Measurements from ENCODE around the gene JAG1. TPM values are rescaled to one million over a fixed set of nuclear protein-coding genes. Genes with fewer than 3 reads are reported as not detected.
"Not testable (repeated sequence)": the region's sequence is repeated elsewhere in the genome, so short reads cannot be mapped to it uniquely, and the experiment has no call there.

The JAG1 gene
- total RNA-seq, 3 donors from 2014 or later = 87.1 to 104 (median 94.4) TPM

GRCh38 chr20:10619427-10619826 lies 54.4 kb downstream of the JAG1 start:
- TF ChIP-seq, protein P1, sequence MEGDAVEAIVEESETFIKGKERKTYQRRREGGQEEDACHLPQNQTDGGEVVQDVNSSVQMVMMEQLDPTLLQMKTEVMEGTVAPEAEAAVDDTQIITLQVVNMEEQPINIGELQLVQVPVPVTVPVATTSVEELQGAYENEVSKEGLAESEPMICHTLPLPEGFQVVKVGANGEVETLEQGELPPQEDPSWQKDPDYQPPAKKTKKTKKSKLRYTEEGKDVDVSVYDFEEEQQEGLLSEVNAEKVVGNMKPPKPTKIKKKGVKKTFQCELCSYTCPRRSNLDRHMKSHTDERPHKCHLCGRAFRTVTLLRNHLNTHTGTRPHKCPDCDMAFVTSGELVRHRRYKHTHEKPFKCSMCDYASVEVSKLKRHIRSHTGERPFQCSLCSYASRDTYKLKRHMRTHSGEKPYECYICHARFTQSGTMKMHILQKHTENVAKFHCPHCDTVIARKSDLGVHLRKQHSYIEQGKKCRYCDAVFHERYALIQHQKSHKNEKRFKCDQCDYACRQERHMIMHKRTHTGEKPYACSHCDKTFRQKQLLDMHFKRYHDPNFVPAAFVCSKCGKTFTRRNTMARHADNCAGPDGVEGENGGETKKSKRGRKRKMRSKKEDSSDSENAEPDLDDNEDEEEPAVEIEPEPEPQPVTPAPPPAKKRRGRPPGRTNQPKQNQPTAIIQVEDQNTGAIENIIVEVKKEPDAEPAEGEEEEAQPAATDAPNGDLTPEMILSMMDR (IDR thresholded peaks at IDR 0.05) = no peak
- DNase-seq (no peak), ATAC-seq (peak; percentile 90)
- intact Hi-C loops (cut with DNase I, micrococcal nuclease) = no loop called here
- Histone ChIP-seq H3K9me3 (no peaks in the 10 kb centered on the region), H3K36me3 (ENCODE audit: low read depth) (no peaks in the 10 kb centered on the region), H3K4me3 (no peak overlapping the region), H3K4me1 (ENCODE audit: low read depth) (peaks cover 10% of the 10 kb centered on the region)

DNA sequence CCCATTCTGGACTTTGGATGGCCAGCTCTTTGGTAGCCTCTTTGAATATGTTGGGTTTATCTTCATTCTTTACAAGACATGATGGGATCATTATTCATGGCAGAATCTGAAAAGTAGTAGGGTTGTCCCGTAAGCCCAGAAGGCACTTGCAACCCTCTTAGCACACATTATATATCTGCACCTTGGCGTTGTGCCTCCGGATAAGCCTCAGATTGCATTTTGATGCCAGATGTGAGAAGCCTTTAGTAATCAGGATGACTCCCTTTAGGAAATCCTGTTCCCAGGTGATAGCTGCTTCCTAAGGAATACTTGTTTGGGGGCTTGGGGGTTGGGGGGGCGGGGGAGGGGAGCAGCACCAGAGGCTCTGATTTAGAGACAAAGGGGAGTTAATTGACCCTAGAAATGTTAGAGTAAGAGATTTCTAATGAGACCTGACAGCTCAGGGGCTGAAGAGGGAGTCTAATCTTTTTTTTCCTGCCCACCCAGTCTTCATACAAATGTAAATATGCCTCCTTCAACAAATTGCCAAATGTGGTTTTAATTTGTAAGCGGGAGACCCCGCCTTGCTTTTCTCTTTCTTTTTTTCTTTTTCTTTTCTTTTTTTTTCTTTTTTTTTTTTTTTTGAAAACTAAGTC lies 55.1 kb downstream of the JAG1 start:
- intact Hi-C loops (cut with DNase I, micrococcal nuclease) = no loop called here
- H3K4me3 ChIP-seq = no peak overlapping the region
- H3K9me3 ChIP-seq = no peaks in the 10 kb centered on the region
- H3K4me1 ChIP-seq (ENCODE audit: low read depth) = peaks cover 10% of the 10 kb centered on the region
- no peak for ATAC-seq
- H3K36me3 ChIP-seq (ENCODE audit: low read depth) = no peaks in the 10 kb centered on the region
- TF ChIP-seq, protein P1 (IDR thresholded peaks at IDR 0.05) = no peak
- DNase-seq = no peak

DNA sequence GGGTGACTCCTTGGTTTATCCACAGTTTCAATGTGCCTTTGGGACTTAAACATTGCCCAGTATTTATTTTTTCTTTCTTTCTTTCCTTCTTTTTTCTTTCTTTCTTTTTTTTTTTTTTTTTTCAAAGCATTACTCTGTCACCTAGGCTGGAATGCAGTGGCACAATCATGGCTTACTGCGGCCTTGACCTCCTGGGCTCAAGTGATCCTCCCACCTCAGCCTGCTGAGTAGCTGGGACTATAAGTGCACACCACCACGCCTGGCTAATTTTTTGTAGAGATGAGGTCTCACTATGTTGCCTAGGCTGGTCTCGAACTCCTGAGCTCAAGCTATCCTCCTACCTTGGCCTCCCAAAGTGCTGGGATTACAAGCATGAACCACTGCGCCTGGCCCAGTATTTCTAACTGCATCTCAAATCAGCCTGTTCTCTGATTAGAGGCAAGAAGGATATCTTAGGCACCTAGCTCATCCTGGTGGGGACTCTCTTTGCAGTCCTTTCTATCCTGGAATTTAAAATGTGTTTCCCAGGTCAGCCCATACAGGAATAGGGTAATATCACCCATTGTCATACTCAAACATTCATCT lies 56.2 kb downstream of the JAG1 start:
- ATAC-seq; H3K9me3 ChIP-seq; intact Hi-C loops (cut with DNase I, micrococcal nuclease); H3K4me1 ChIP-seq (ENCODE audit: low read depth); H3K36me3 ChIP-seq (ENCODE audit: low read depth); DNase-seq; H3K4me3 ChIP-seq: not testable (repeated sequence)

- ATAC-seq (no peak), DNase-seq (no peak)
- H3K9me3 ChIP-seq = no peaks in the 10 kb centered on the region
- peaks cover 10% of the 10 kb centered on the region for H3K4me1 ChIP-seq (ENCODE audit: low read depth)
- H3K4me3 ChIP-seq = no peak overlapping the region
- TF ChIP-seq, protein P1 (IDR thresholded peaks at IDR 0.05) = no peak
- intact Hi-C loops (cut with DNase I, micrococcal nuclease) = no loop called here
- H3K36me3 ChIP-seq (ENCODE audit: low read depth) = no peaks in the 10 kb centered on the region
Observed at GRCh38 chr20:10616212-10616611, 57.6 kb downstream of the JAG1 start.

DNA sequence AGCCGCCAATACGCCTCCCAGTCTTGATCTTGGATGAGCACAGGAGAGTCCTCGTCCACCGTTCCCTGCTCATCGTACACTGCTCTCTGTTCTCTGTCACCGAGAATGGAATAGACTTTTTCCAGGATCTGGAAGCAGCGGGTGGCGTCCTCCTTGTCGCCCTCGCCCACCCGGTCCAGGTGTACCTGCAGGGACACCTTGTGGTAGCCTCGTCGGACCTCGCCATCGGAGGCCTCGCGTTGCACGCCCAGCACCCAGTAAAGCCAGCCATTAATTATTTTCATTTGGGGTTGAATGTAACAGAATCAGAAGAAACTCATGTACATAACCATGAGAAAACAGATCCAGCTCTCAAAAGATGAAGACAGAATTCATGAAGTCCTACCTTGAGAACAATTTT lies 59.9 kb downstream of the JAG1 start:
- H3K4me3 ChIP-seq = no peak overlapping the region

DNA sequence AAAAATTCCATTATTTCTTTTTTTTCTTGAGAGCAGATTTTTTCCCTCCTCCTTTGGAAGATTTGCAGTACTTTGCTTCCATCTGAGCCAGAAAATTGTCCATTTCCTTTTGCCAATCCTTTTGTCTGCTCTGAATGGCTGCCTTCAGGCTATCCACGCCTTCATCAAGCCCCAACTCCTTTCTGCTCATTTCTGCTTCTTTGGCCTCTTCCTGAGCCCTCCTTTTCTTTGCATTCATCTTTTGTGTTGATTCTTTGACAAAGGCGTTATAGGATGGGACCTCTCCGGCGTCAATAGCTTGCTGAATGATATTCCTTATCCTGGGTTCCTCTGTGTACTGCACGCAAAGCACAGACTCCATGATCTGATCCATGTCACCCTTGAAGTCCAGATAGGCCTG lies 60.4 kb downstream of the JAG1 start:
- H3K9me3 ChIP-seq; DNase-seq; H3K4me3 ChIP-seq; H3K36me3 ChIP-seq (ENCODE audit: low read depth); intact Hi-C loops (cut with DNase I, micrococcal nuclease); ATAC-seq; H3K4me1 ChIP-seq (ENCODE audit: low read depth): not testable (repeated sequence)

More for the DNA sequence above, 59.9 kb downstream of the JAG1 start:
- TF ChIP-seq, protein P1 (IDR thresholded peaks at IDR 0.05) = no peak
- DNase-seq = no peak
- intact Hi-C loops (cut with DNase I, micrococcal nuclease) = no loop called here
- ATAC-seq = no peak
- Histone ChIP-seq H3K4me1 (ENCODE audit: low read depth) (no peaks in the 10 kb centered on the region), H3K9me3 (no peaks in the 10 kb centered on the region), H3K36me3 (ENCODE audit: low read depth) (no peaks in the 10 kb centered on the region)
